HG03095 (cell line): ENCODE results near the gene SYT14.
"Not testable (repeated sequence)": the region's sequence is repeated elsewhere in the genome, so short reads cannot be mapped to it uniquely, and the experiment has no call there.

ENCODE experiments used
- ATAC-seq: cut with Tn5 transposase; IDR thresholded peaks from one replicate; pipeline ENCODE4 v1.9.1; 2021; ENCODE audit warnings: moderate library complexity; ENCODE audit not compliant: unreplicated experiment

SYT14 gene

GRCh38 chr1:210024282-210024681 lies 86.3 kb downstream of the SYT14 start:
- ATAC-seq, result no peak

- no peak for ATAC-seq
These were observed 87.0 kb downstream of the SYT14 start for GRCh38 chr1:210024996-210025395.

- ATAC-seq, result no peak
These were observed 87.9 kb downstream of the SYT14 start for GRCh38 chr1:210025870-210026269.

GRCh38 chr1:210027994-210028393 lies 90.0 kb downstream of the SYT14 start:
- ATAC-seq, result no peak

DNA sequence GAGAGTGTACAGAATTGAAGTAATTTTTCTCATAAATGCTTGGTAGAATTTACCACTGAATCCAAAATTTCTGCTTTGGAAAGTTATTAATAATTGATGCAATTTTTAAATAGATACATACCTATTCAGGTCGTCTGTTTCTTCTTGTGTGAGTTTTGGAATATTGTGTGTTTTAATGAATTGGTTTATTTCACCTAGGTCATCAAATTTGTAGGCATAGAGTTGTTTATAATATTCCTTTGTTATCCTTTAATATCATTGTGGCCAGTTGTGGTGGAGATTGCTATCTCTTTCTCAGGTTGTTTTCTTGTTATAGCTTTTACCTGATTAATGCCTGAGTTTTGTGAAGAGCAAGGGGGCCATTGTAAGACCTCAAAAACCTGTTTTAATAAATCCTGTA lies 93.5 kb downstream of the SYT14 start:
- no peak for ATAC-seq

- ATAC-seq, result no peak
These were observed 105.0 kb downstream of the SYT14 start for GRCh38 chr1:210043058-210043457.

GRCh38 chr1:210049616-210050015 lies 111.6 kb downstream of the SYT14 start:
- no peak for ATAC-seq

GRCh38 chr1:210050491-210050890 lies 112.5 kb downstream of the SYT14 start:
- not testable (repeated sequence) for ATAC-seq

DNA sequence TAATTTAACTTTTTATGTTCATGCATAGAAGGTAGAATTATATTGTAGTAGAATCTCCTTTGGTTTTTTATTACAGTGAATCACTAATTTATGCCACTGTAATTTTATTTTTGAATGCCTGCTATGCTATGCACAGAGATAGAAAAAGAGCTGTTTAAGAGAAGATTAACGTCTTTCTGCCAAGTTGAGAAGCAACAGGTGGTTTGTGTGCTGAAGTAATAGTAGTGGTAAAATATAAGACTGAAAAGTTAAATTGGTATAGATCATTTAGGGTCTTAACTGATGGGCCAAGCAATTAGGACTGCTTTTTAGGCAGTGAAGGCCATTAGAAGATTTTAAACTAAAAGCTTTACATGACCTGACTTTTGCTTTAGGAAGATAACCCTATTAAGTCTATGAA lies 115.1 kb downstream of the SYT14 start:
- no peak for ATAC-seq

- no peak for ATAC-seq
These were observed 119.6 kb downstream of the SYT14 start for GRCh38 chr1:210057593-210057992.

- ATAC-seq, result no peak
These were observed 124.0 kb downstream of the SYT14 start for GRCh38 chr1:210061992-210062391.

GRCh38 chr1:210070531-210070930 lies 132.5 kb downstream of the SYT14 start:
- ATAC-seq, result no peak

GRCh38 chr1:210072129-210072528 lies 134.1 kb downstream of the SYT14 start:
- ATAC-seq, result no peak

GRCh38 chr1:210072896-210073504 lies 135.0 kb downstream of the SYT14 start:
- ATAC-seq, result no peak

GRCh38 chr1:210074904-210075303 lies 136.9 kb downstream of the SYT14 start:
- no peak for ATAC-seq

DNA sequence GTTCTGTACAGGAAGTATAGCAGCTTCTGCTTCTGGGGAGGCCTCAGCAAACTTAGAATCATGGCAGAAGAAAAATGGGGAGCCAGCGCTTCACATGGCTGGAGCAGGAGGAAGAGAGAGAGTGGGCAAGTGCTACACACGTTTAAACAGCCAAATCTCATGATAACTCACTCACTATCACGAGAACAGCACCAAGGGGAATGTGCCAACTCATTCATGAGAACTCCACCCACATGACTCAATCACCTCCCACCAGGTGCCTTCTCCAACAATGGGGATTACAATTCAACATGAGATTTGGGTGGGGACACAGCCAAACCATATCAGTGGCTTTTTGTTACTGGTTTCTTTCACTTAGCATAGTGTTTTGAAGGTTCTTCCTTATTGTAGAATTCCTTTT lies 138.6 kb downstream of the SYT14 start:
- no peak for ATAC-seq

- no peak for ATAC-seq
These were observed 143.5 kb downstream of the SYT14 start for GRCh38 chr1:210081494-210081893.

GRCh38 chr1:210085359-210085758 lies 147.3 kb downstream of the SYT14 start:
- ATAC-seq, result no peak

DNA sequence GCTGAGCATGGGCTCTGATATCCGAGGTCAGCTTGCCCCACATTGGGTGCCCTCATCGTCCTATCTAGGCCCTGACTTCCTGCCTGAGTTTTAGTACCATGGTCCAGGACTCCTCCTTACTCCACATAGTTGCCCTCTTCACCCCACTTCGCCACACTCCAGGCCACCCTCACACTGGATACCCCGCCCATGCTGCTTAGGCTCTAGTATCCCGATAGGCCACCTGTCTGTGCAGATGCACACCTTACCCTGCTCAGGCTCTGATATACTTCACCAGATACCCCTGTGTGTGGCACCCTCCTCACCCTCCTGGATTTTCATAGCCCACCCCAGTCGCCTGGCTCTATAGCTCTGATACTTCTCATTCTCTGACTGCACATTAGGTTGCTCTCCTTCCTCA lies 149.0 kb downstream of the SYT14 start:
- ATAC-seq, result no peak

DNA sequence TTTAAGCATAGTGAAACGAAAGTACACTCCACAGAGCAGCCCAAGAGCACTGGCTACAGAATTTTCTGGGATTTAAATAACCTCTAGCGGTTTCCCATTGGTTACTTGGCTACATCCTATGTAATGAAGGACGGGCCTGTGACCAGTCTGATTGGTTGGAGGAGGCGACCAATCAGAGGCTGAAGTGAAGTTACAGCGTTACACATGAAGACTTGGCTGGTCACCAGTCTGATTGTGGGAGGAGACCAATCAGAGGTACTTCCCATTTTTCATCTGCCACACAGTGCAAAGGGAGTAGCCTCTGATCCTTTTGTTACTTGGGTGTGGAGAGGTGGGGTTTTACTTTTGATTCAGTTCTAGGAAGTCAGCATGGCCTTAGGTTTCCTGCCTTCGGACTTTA lies 151.8 kb downstream of the SYT14 start:
- ATAC-seq, result no peak

DNA sequence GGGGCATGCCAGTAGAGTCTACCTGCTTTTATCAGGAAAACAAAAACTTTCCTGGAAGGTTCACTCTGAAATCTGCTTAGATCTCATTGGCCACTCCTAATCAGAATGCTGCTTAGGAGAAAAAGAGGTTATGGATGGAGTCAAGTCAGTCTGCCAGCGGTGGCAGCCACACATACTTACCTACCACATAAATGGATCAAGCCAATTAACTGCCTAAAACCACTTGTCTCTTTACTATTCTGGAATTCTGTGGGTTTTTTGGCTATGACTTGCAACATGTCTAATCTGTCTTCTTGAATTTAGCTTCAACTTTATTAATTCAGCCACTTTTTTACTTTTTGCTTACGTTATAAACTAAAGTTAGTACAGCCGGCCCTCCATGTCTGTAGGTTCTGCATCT lies 154.3 kb downstream of the SYT14 start:
- ATAC-seq, result no peak

DNA sequence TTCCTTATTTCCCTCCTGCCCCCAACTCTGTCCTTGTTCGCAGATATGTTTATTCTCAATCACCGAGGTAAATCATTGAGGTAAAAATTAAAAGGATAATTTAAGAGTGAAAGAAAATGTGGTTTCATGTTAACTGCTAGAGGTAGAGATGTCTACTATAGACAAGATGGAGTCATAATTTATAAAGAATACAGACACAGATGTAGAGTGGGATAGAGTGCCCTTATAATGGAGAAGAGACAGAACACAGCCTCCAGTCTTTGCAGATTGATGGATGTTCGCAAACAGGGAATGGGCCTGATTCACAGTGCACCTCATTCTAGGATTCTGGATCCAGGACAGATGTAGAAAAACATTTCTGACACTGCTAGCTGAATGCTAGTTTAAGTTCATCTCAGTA lies 155.4 kb downstream of the SYT14 start:
- ATAC-seq, result no peak

GRCh38 chr1:210098356-210098755 lies 160.3 kb downstream of the SYT14 start:
- ATAC-seq, result no peak
